Measurements from ENCODE around the gene NBPF6. TPM values are rescaled to one million over a fixed set of nuclear protein-coding genes. Genes with fewer than 3 reads are reported as not detected.
"Not testable (repeated sequence)": the region's sequence is repeated elsewhere in the genome, so short reads cannot be mapped to it uniquely, and the experiment has no call there.

The NBPF6 gene
- total and polyA plus RNA-seq, 2 experiments from 2014 or later = not detected

DNA sequence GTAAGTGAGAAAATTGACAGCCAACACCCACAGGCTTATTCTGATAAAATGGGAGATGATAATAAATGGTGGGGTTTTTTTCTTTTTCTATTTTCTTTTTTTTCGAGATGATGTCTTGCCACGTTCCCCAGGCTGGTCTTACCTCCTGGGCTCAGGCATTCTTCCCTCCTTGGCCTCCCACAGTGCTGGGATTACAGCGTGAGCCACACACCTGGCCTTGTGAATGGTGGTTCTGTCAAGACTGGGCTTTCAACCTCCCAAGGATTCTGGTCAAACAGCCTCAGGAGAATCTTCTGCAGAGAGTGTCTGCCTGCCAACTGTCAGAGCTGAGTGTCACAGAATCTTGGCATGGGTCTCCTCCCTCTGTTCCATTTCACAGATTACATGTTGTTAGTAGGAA, 16.7 kb upstream of the NBPF6 start:
- H3K4me1 Mint-ChIP-seq = not testable (repeated sequence)

DNA sequence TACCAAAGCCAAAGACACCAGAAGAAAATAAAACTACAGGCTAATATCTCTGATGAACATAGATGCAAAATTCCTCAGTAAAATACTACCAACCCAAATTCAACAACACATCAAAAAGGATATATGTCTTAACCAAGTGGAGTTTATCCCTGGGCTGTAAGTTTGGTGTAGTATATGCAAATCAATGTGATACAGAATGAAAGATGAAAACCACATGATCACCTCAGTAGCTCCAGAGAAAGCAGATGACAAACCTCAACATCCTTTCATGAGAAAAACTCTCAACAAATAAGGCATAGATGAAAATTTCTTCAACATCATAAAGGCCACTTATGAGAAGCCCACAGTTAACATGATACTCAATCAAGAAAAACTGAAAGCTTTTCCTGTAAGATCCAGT, 11.6 kb upstream of the NBPF6 start:
- not testable (repeated sequence) for H3K4me1 ChIP-seq (ENCODE audit: insufficient read depth); H3K27ac ChIP-seq (ENCODE audit: low read depth); H3K4me3 Mint-ChIP-seq; H3K27ac Mint-ChIP-seq; H4K20me1 ChIP-seq (replicated peaks; ENCODE audit: insufficient read depth); H3K79me2 ChIP-seq (replicated peaks; ENCODE audit: insufficient read depth); H3K36me3 Mint-ChIP-seq (ENCODE audit: low read depth); H3F3A ChIP-seq (replicated peaks; ENCODE audit: low read depth); H3K9me2 ChIP-seq (ENCODE audit: insufficient read depth); H3K4me2 ChIP-seq; H3K36me3 ChIP-seq (ENCODE audit: insufficient read depth); H3K9me3 Mint-ChIP-seq; ATAC-seq; H3K27me3 ChIP-seq (ENCODE audit: insufficient read depth); H3K4me1 Mint-ChIP-seq; H2AFZ ChIP-seq; DNase-seq (ENCODE audit: low spot score); H3K4me3 ChIP-seq; H3K27me3 Mint-ChIP-seq (ENCODE audit: insufficient read depth, low read depth, poor library complexity)

More for the DNA sequence above, 16.7 kb upstream of the NBPF6 start:
- H3K36me3 Mint-ChIP-seq (ENCODE audit: low read depth); H3K4me2 ChIP-seq; H3K4me3 Mint-ChIP-seq; H3K27ac ChIP-seq (ENCODE audit: low read depth); H3F3A ChIP-seq (replicated peaks; ENCODE audit: low read depth); H4K20me1 ChIP-seq (replicated peaks; ENCODE audit: insufficient read depth); H3K4me1 ChIP-seq (ENCODE audit: insufficient read depth); H3K79me2 ChIP-seq (replicated peaks; ENCODE audit: insufficient read depth); H3K36me3 ChIP-seq (ENCODE audit: insufficient read depth); H3K27me3 Mint-ChIP-seq (ENCODE audit: insufficient read depth, low read depth, poor library complexity); DNase-seq (ENCODE audit: low spot score); H3K9me2 ChIP-seq (ENCODE audit: insufficient read depth); H2AFZ ChIP-seq; H3K9me3 Mint-ChIP-seq; H3K4me3 ChIP-seq; H3K27me3 ChIP-seq (ENCODE audit: insufficient read depth); H3K27ac Mint-ChIP-seq: not testable (repeated sequence)
- ATAC-seq = peak; percentile 96

DNA sequence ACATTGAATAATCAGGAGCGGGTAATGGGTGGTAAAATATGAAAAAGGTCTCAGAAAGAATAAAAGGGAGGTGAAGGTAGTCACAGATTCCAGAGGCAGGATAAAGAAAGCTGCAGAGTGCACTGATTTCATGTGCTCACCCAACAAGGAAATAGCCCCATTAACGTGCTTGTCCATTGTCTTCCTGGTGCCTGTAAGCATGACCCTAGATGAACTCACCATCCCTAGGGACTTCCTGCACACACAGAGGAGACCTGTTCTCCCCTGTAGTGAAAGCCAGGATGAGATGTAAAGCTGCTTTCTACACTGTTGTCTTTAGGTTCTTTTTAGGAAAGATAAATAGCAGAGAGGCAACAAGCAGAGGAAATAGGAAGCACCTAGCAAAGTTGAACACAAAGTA, 4.4 kb downstream of the NBPF6 start:
- H3F3A ChIP-seq (replicated peaks; ENCODE audit: low read depth); H3K79me2 ChIP-seq (replicated peaks; ENCODE audit: insufficient read depth); H2AFZ ChIP-seq; H3K4me3 ChIP-seq; ATAC-seq; H3K9me3 Mint-ChIP-seq; H3K27ac Mint-ChIP-seq; H3K4me2 ChIP-seq; H3K27ac ChIP-seq (ENCODE audit: low read depth); H3K36me3 ChIP-seq (ENCODE audit: insufficient read depth); H3K9me2 ChIP-seq (ENCODE audit: insufficient read depth); H3K27me3 ChIP-seq (ENCODE audit: insufficient read depth); H3K27me3 Mint-ChIP-seq (ENCODE audit: insufficient read depth, low read depth, poor library complexity); H4K20me1 ChIP-seq (replicated peaks; ENCODE audit: insufficient read depth); DNase-seq (ENCODE audit: low spot score); H3K4me1 Mint-ChIP-seq; H3K4me3 Mint-ChIP-seq; H3K36me3 Mint-ChIP-seq (ENCODE audit: low read depth); H3K4me1 ChIP-seq (ENCODE audit: insufficient read depth): not testable (repeated sequence)

DNA sequence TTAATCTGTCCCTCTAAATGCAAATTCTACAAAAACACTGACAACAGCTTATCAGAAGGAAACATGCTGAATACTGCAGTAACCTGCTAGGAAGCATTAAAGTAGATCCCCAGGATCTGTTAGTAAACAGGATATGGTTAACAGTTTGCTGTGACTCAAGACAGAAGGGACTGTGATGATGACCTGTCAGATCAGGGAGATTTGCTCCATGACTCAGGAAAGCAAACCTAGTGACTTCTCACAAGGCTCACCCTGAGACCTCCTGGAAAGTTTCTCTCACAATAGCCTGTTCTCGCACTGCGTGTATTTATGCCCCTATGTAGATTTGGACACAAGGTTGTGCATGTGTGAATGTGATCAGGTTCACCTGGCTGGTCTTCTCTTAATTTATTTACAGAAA, 8.5 kb downstream of the NBPF6 start:
- H3K36me3 Mint-ChIP-seq (ENCODE audit: low read depth); H3K79me2 ChIP-seq (replicated peaks; ENCODE audit: insufficient read depth); H3K4me1 Mint-ChIP-seq; H3K9me2 ChIP-seq (ENCODE audit: insufficient read depth); DNase-seq (ENCODE audit: low spot score); H4K20me1 ChIP-seq (replicated peaks; ENCODE audit: insufficient read depth); H2AFZ ChIP-seq; H3K9me3 Mint-ChIP-seq; H3K27me3 ChIP-seq (ENCODE audit: insufficient read depth); H3K27me3 Mint-ChIP-seq (ENCODE audit: insufficient read depth, low read depth, poor library complexity); H3K27ac ChIP-seq (ENCODE audit: low read depth); H3F3A ChIP-seq (replicated peaks; ENCODE audit: low read depth); H3K4me2 ChIP-seq; H3K4me1 ChIP-seq (ENCODE audit: insufficient read depth); H3K4me3 ChIP-seq; ATAC-seq; H3K4me3 Mint-ChIP-seq; H3K36me3 ChIP-seq (ENCODE audit: insufficient read depth); H3K27ac Mint-ChIP-seq: not testable (repeated sequence)

DNA sequence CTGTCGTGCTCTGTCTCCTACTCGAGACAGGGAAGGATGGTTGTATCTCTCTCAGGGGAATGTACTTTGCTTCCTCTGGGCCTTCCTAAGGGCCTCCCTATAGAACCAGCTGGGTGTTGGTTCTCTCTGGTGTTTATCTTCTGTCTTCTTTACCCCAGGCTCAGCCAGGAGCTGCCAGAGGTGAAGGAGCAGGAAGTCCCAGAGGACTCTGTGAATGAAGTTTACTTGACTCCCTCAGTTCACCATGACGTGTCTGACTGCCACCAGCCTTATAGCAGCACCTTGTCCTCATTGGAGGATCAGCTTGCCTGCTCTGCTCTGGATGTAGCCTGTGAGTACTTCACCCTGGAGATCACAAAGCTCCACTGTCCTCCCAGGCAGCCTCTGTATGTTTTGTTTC, 11.6 kb downstream of the NBPF6 start:
- H2AFZ ChIP-seq; H3F3A ChIP-seq (replicated peaks; ENCODE audit: low read depth); H3K9me2 ChIP-seq (ENCODE audit: insufficient read depth); H3K9me3 Mint-ChIP-seq; H4K20me1 ChIP-seq (replicated peaks; ENCODE audit: insufficient read depth); H3K79me2 ChIP-seq (replicated peaks; ENCODE audit: insufficient read depth); H3K4me3 ChIP-seq; DNase-seq (ENCODE audit: low spot score); H3K4me3 Mint-ChIP-seq; H3K27me3 ChIP-seq (ENCODE audit: insufficient read depth); H3K36me3 ChIP-seq (ENCODE audit: insufficient read depth); H3K27me3 Mint-ChIP-seq (ENCODE audit: insufficient read depth, low read depth, poor library complexity); ATAC-seq; H3K27ac Mint-ChIP-seq; H3K27ac ChIP-seq (ENCODE audit: low read depth); H3K4me1 ChIP-seq (ENCODE audit: insufficient read depth); H3K4me1 Mint-ChIP-seq; H3K36me3 Mint-ChIP-seq (ENCODE audit: low read depth); H3K4me2 ChIP-seq: not testable (repeated sequence)

DNA sequence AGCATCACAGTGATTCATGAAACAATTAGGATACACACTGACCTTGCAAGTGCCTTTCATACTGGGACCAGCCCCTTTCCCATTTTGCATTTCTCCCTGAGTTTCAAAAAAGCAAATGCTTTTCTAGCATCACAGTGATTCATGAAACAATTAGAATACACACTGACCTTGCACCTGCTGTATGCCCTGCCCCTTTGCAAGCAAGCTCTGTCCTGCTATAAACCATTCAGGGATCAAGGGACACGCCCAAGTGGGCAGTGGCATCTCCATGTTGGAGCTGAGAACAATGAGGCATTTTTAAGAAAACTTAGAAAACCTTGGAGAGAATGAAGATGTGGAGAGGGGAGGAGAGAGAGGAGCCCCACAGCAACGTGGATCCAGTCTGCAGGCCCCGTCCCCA, 13.8 kb downstream of the NBPF6 start:
- not testable (repeated sequence) for H3K4me1 Mint-ChIP-seq; H3K36me3 Mint-ChIP-seq (ENCODE audit: low read depth); ATAC-seq

DNA sequence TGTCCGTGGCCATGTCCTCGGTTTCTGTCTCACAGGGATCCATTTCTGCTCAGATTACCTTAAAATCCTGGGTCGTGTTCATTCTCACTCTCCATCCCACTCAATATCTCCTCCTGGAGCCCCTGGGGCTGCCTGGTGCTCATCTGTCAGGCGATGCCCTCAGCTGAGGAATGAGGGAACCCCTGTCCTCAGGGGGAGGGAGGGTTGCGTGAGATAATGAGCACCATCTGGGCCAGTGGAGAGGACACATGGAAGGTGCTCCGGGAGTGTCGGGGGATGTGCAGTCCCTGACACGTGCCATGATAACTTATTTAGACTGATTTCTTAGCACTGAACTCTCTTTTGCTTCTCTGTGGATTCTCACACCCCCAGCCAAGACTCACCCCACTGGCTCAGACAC, 16.0 kb downstream of the NBPF6 start:
- not testable (repeated sequence) for H3K27me3 Mint-ChIP-seq (ENCODE audit: insufficient read depth, low read depth, poor library complexity); H3K9me2 ChIP-seq (ENCODE audit: insufficient read depth); H3F3A ChIP-seq (replicated peaks; ENCODE audit: low read depth); H4K20me1 ChIP-seq (replicated peaks; ENCODE audit: insufficient read depth); H3K27ac ChIP-seq (ENCODE audit: low read depth); H3K79me2 ChIP-seq (replicated peaks; ENCODE audit: insufficient read depth); H3K4me3 Mint-ChIP-seq; DNase-seq (ENCODE audit: low spot score); ATAC-seq; H3K27ac Mint-ChIP-seq; H3K27me3 ChIP-seq (ENCODE audit: insufficient read depth); H3K4me3 ChIP-seq; H3K4me2 ChIP-seq; H3K4me1 Mint-ChIP-seq; H3K36me3 Mint-ChIP-seq (ENCODE audit: low read depth); H3K4me1 ChIP-seq (ENCODE audit: insufficient read depth); H2AFZ ChIP-seq; H3K9me3 Mint-ChIP-seq; H3K36me3 ChIP-seq (ENCODE audit: insufficient read depth)

More for the DNA sequence above, 13.8 kb downstream of the NBPF6 start:
- H3K4me2 ChIP-seq; H3K4me3 Mint-ChIP-seq; H3K27me3 Mint-ChIP-seq (ENCODE audit: insufficient read depth, low read depth, poor library complexity); H2AFZ ChIP-seq; H3K27ac ChIP-seq (ENCODE audit: low read depth); H3K4me1 ChIP-seq (ENCODE audit: insufficient read depth); H3K79me2 ChIP-seq (replicated peaks; ENCODE audit: insufficient read depth); H3K4me3 ChIP-seq; DNase-seq (ENCODE audit: low spot score); H3K27me3 ChIP-seq (ENCODE audit: insufficient read depth); H3K36me3 ChIP-seq (ENCODE audit: insufficient read depth); H3F3A ChIP-seq (replicated peaks; ENCODE audit: low read depth); H3K9me2 ChIP-seq (ENCODE audit: insufficient read depth); H3K9me3 Mint-ChIP-seq; H3K27ac Mint-ChIP-seq; H4K20me1 ChIP-seq (replicated peaks; ENCODE audit: insufficient read depth): not testable (repeated sequence)

Data from GM23338 (cell line).